Astrocyte of the spinal cord (primary cell): ENCODE measurements around the gene TACC2.

Source experiments
- DNase-seq: peaks from one replicate; pipeline ENCODE4 v3.0.0; 2011; ENCODE audit warnings: low read depth, low spot score
- H3K4me3 ChIP-seq: 2 replicates; pipeline ENCODE4 v1.5.1; 2011; ENCODE audit warnings: low read depth, mild to moderate bottlenecking, low read length, moderate library complexity
- in situ Hi-C: cut with HindIII; loops from 2 replicates; pipeline ENCODE4 v1.10.0; 2017; ENCODE audit warnings: low sequenced_read_pairs
- TF ChIP-seq, protein P1 (sequence below): IDR thresholded peaks from 2 replicates; pipeline ENCODE4 v1.5.1; 2012; ENCODE audit warnings: low read depth, mild to moderate bottlenecking, low read length, inconsistent platforms

Gene TACC2

DNA sequence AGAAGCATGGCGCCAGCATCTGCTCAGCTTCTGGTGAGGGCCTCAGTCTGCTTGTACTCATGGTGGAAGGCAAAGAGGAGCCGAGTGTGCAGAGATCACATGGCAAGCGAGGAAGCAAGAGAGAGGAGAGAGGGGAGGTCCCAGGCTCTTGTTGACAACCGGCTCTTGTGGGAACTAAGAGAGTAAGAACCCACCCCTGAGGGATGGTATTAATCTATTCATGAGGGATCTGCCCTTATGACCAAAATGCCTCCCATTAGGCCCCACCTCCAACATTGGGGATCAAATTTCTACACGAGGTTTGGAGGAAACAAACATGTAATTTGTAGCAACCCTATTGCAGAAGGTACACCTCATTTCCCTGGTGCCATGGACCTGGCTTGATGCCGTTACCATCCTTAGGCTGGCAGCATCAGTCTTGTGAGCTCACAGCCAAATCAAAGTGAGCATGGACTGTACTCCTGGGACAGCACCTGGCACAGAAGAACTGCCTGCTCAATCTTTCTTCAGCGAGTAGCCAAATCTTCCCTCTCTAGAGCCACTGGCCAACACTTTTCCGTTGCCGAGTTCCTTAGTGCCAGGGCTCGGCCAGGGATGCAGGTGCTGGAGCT is 288.7 kb downstream of the TACC2 start:
- no peak for DNase-seq
- in situ Hi-C loops: no loop called here
- TF ChIP-seq, protein P1, sequence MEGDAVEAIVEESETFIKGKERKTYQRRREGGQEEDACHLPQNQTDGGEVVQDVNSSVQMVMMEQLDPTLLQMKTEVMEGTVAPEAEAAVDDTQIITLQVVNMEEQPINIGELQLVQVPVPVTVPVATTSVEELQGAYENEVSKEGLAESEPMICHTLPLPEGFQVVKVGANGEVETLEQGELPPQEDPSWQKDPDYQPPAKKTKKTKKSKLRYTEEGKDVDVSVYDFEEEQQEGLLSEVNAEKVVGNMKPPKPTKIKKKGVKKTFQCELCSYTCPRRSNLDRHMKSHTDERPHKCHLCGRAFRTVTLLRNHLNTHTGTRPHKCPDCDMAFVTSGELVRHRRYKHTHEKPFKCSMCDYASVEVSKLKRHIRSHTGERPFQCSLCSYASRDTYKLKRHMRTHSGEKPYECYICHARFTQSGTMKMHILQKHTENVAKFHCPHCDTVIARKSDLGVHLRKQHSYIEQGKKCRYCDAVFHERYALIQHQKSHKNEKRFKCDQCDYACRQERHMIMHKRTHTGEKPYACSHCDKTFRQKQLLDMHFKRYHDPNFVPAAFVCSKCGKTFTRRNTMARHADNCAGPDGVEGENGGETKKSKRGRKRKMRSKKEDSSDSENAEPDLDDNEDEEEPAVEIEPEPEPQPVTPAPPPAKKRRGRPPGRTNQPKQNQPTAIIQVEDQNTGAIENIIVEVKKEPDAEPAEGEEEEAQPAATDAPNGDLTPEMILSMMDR: no peak
- H3K4me3 ChIP-seq: no peak overlapping the region

DNA sequence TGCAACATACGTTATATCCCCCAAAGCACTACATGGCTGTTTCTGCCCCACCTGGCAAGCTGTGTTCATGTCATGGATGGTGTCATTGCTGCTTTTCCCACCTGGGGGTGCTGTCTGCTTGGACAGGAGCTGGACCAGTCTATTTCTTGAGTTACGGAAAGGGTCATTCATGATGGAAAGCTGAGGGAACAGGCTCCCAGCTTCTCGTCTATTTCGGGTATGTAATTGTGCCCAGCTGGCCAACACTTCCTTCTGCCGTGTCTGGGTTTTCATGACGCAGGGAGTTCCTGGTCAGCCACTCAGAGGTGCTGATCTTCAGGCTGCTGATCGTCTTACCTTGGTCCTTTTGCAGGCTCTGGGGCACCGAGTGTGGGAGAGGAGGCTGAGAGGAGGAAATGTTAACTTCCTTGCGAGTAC is 290.8 kb downstream of the TACC2 start:
- TF ChIP-seq, protein P1: peak; percentile 86
- peak; percentile 62 for DNase-seq
- in situ Hi-C loops: no loop called here
- H3K4me3 ChIP-seq: no peak overlapping the region

DNA sequence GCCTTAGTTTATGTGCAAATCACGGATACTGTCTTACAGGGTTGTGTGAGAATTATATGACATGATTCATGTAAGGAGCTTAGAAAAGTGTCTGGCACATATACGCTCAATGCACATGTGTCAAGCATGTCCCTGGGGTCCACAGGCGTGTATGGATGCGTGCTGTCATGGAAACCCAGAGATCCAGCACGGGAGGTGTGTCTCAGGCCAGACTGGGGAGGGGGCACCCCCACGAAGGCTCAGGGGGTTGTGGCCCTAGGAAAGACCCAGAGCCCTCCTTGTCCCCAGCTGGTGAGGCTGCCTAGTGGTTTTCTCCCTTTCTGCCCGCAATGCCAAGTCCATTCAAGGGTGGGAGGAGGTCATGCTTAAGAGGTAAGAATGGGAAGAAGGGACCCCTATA is 291.2 kb downstream of the TACC2 start:
- DNase-seq: no peak
- in situ Hi-C loops: no loop called here
- TF ChIP-seq, protein P1: no peak
- H3K4me3 ChIP-seq: no peak overlapping the region

DNA sequence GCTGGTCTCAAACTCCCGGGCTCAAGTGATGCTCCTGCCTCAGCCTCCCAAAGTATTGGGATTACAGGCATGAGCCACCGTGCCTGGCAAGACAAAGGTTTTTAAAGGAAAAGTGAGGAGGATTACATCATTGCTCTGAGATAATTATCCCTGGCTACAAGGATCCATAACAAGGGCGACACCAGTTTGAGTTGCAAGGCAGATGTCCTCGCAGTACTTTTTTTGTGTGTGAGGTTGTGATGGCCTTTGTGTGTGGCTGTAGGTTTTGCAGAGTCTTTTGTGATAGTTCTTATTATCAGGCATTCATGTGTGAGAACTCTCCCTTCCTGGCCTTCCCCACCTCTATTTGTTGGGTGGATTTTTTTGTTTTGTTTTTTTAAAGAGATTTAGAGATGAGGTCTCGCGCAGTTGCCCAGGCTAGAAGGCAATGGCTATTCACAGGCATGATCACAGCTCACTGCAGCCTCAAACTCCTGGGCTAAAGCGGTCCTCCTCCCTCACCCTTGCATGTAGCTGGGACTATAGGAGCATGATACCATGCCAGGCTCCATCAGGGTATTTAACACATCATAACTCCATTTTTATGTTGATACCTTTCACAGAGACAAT is 292.2 kb downstream of the TACC2 start:
- no peak overlapping the region for H3K4me3 ChIP-seq
- in situ Hi-C loops: no loop called here
- no peak for DNase-seq
- TF ChIP-seq, protein P1: no peak

DNA sequence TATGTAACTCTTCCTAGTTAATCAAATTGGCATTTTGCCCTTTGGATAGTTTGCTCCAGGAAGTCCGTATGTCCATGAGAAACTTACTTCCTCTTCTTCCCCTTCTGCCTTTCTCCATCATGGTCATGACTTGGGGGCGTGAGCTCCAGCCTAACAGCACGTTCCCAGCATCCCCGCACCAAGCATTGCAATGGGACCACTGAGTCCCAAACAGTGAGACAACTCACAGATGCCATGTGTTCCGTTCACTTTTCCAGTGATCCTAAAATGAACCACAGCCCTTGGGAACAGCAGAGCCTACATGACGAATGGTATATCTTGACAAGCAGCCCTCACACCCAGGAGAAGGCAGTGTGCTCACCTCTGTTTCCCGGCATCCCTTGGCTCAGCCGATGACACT is 292.8 kb downstream of the TACC2 start:
- in situ Hi-C loops: no loop called here
- TF ChIP-seq, protein P1: no peak
- DNase-seq: no peak
- H3K4me3 ChIP-seq: no peak overlapping the region

DNA sequence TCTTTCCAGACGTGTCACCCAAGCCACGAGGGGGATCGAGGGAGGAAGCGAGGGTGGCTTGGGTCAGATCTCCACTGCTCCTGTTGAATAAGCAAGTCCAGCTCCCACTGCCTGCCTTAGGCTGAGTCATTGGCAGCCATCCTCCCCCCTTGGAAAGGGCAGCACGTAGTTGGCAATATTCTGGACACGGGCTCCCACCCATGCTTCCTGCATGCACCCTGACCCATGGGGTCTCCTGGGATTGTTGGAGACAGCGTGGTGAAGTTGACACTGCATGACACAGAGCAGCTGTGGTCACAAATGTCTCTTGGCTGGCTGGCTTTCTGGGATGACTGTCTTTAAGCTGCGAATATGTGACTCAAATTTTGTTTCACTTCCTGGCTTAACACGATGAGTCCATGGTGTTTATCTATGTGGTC is 293.3 kb downstream of the TACC2 start:
- TF ChIP-seq, protein P1: no peak
- no peak overlapping the region for H3K4me3 ChIP-seq
- in situ Hi-C loops: no loop called here
- DNase-seq: peak; percentile 48
